Naive B cell (primary cell): ENCODE measurements around the gene INTS6. TPM values are rescaled to one million over a fixed set of nuclear protein-coding genes. Genes with fewer than 3 reads are reported as not detected.

Experiments used
- ATAC-seq, 2 donors: fragments of 150-1000 bp; cut with Tn5 transposase; 2 replicates each; pipeline ENCODE4 v1.10.0; 2021; ENCODE audit warnings: low read depth in 2 of 2, mild to moderate bottlenecking in 2 of 2, moderate library complexity in 2 of 2
- DNase-seq: peaks from one replicate; pipeline ENCODE4 v3.0.0; 2022
- H3K27ac Mint-ChIP-seq, 6 donors: one replicate each; pipeline ENCODE4 v1.8.0; 2020 to 2022; ENCODE audit warnings: mild to moderate bottlenecking in 6 of 6, mixed read lengths in 6 of 6, moderate library complexity in 5 of 6, inconsistent platforms in 2 of 6
- H3K27me3 Mint-ChIP-seq, 3 donors: one replicate each; pipeline ENCODE4 v1.8.0; 2021 to 2022; ENCODE audit warnings: mixed read lengths in 3 of 3, mild to moderate bottlenecking in 1 of 3
- H3K36me3 Mint-ChIP-seq, 2 donors: one replicate each; pipeline ENCODE4 v1.8.0; 2020 to 2022; ENCODE audit warnings: mixed read lengths in 2 of 2, inconsistent platforms in 1 of 2, mild to moderate bottlenecking in 1 of 2
- H3K4me1 Mint-ChIP-seq, 3 donors: one replicate each; pipeline ENCODE4 v1.8.0; 2020 to 2022; ENCODE audit warnings: mixed read lengths in 3 of 3, inconsistent platforms in 1 of 3, mild to moderate bottlenecking in 1 of 3, moderate library complexity in 1 of 3
- H3K4me3 Mint-ChIP-seq, 8 donors: one replicate each; pipeline ENCODE4 v1.8.0; 2020 to 2022; ENCODE audit warnings: mild to moderate bottlenecking in 8 of 8, mixed read lengths in 8 of 8, moderate library complexity in 8 of 8, inconsistent platforms in 2 of 8
- H3K9me3 Mint-ChIP-seq, 7 donors: one replicate each; pipeline ENCODE4 v1.8.0; 2020 to 2022; ENCODE audit warnings: mixed read lengths in 7 of 7, mild to moderate bottlenecking in 5 of 7, inconsistent platforms in 2 of 7, moderate library complexity in 1 of 7
- polyA plus RNA-seq, 6 donors: library from polyadenylated mRNA; unstranded; fragments of 300-500 nt; fragmentation: Illumina TruSeq; gene quantifications; one replicate each; pipeline ENCODE4 v1.2.3, GENCODE V29; 2021; ENCODE audit warnings: low read depth in 6 of 6

The INTS6 gene
- polyA plus RNA-seq, 6 donors from 2014 or later = 20.6 to 33.5 (median 26.7) TPM

- Mint-ChIP-seq H3K27ac (peak overlapping the region; percentile 97 to 99 (median 97)), H3K27me3 (no peaks in the 10 kb centered on the region), H3K9me3 (peaks cover 0 to 1% (median 0%) of the 10 kb centered on the region in 7 donors), H3K4me1 (peaks cover 32 to 46% (median 37%) of the 10 kb centered on the region in 3 donors), H3K4me3 (peak overlapping the region; percentile 87 to 98 (median 96)), H3K36me3 (peaks cover 9 to 16% of the 10 kb centered on the region in 2 donors)
- DNase-seq (peak; percentile 85), ATAC-seq (peak; percentile 27 to 28)
Observed at GRCh38 chr13:51451467-51452360, 1.1 kb downstream of the INTS6 start.

DNA sequence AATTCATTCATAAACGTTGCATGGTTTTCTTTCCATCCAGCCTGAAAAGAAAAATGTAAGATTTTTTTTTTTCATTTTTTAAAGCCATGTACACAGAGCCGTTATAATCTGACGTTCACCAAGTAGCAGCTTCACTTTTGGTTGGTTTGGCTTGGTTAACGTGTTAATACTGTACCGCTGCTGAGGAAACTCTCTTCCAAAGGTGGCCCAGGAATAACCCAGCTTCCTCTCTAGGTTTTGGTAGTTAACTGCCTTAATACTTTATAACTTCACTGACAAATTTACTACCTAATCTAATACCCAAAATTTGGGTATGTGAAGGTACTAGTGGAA lies 1.7 kb downstream of the INTS6 start:
- Mint-ChIP-seq H3K9me3 (peaks cover 0 to 1% (median 0%) of the 10 kb centered on the region in 7 donors), H3K27ac (peak overlapping the region; percentile 97 to 99 (median 97)), H3K36me3 (peaks cover 9 to 15% of the 10 kb centered on the region in 2 donors), H3K27me3 (no peaks in the 10 kb centered on the region), H3K4me1 (peaks cover 32 to 44% (median 37%) of the 10 kb centered on the region in 3 donors), H3K4me3 (peak overlapping the region; percentile 87 to 98 (median 95))
- DNase-seq (no peak), ATAC-seq (no peak)

GRCh38 chr13:51449018-51449417 lies 3.8 kb downstream of the INTS6 start:
- Mint-ChIP-seq H3K27ac (peak overlapping the region in 2 of 6 donors; percentile 2 to 68), H3K36me3 (peaks cover 5 to 8% of the 10 kb centered on the region in 2 donors), H3K27me3 (no peaks in the 10 kb centered on the region), H3K9me3 (no peaks in the 10 kb centered on the region), H3K4me3 (peak overlapping the region in 1 of 8 donors; percentile 6), H3K4me1 (peaks cover 16 to 23% (median 20%) of the 10 kb centered on the region in 3 donors)
- no peak for DNase-seq
- no peak for ATAC-seq

GRCh38 chr13:51444922-51445321 lies 7.9 kb downstream of the INTS6 start:
- H3K27ac Mint-ChIP-seq = no peak overlapping the region
- no peaks in the 10 kb centered on the region for H3K27me3 Mint-ChIP-seq
- H3K4me3 Mint-ChIP-seq = no peak overlapping the region
- DNase-seq = no peak
- peaks cover 0 to 5% of the 10 kb centered on the region in 2 donors for H3K36me3 Mint-ChIP-seq
- H3K4me1 Mint-ChIP-seq = peaks cover 0 to 8% (median 8%) of the 10 kb centered on the region in 3 donors
- ATAC-seq = no peak
- no peaks in the 10 kb centered on the region for H3K9me3 Mint-ChIP-seq

DNA sequence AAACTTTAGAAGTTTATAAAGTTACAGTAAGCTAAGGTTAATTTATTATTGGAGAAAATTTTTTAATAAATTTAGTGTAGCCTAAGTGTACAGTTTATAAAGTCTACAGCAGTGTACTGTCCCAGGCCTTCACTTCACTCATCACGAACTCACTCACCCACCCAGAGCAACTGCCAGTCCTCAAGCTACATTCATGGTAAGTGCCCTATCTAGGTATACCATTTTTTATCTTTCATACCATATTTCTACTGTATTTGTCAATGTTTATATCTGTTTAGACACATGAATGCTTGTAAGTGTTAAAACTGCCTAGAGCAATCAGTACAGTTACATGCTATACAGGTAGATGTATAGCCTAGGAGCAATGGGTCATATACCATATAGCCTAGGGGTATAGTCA lies 12.5 kb downstream of the INTS6 start:
- no peaks in the 10 kb centered on the region for H3K27me3 Mint-ChIP-seq
- no peak overlapping the region for H3K4me3 Mint-ChIP-seq
- no peak for ATAC-seq
- no peaks in the 10 kb centered on the region for H3K9me3 Mint-ChIP-seq
- no peaks in the 10 kb centered on the region for H3K36me3 Mint-ChIP-seq
- DNase-seq = no peak
- no peak overlapping the region for H3K27ac Mint-ChIP-seq
- H3K4me1 Mint-ChIP-seq = peaks cover 3 to 6% (median 4%) of the 10 kb centered on the region in 3 donors

DNA sequence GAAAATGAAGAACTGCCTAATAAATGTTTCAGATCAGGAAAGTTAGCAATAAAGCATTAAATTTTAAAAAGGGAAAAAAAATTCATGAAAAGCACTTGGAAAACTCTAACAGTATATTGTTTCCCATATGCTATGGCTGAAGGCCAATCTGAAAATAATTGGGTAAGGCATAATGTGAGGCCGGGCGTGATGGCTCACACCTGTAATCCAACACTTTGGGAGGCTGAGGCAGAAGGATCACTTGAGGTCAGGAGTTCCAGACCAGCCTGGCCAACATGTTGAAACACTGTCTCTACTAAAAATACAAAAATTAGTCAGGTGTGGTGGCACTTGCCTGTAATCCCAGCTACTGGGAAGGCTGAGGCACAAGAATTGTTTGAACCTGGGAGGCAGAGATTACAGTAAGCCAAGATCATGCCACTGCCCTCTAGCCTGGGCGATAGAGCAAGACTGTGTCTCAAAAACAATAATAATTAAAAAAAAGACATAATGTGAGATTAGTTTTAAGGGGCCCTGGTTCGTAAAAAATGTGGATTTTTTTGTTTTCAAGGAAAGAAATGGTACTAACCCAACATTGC lies 15.2 kb downstream of the INTS6 start:
- Mint-ChIP-seq H3K36me3 (no peaks in the 10 kb centered on the region), H3K4me1 (peaks cover 0 to 6% (median 4%) of the 10 kb centered on the region in 3 donors), H3K9me3 (no peaks in the 10 kb centered on the region), H3K4me3 (no peak overlapping the region), H3K27ac (peak overlapping the region in 3 of 6 donors; percentile 7 to 64 (median 39)), H3K27me3 (no peaks in the 10 kb centered on the region)
- ATAC-seq (no peak), DNase-seq (no peak)

DNA sequence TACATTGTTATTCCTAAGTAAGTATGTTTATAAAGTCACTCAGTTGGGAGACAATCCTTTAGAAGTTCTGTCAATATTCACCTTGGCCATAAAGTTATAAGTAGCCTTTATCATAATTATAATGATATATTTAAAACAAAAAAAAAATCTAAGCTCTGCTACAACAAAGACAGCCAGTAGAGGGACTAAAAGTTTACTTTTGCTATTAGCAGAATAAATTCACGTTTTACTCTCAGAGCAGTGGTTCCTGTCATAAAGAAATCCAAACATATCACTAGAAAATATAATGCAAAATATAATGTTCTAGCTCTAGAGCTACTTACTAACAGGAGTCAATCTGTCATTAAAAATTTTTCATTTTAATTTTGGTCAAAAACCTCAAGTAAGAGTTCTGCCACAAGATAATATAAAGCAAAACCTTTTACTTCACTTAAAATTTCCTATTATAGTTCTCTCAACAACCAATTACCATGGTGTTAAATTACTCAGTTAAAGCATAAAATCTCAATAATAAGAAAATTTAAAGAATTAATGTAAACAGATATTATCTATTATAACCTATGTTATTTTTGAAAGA lies 17.7 kb downstream of the INTS6 start:
- H3K27ac Mint-ChIP-seq = no peak overlapping the region
- peak; percentile 28 to 43 for ATAC-seq
- DNase-seq = peak; percentile 27

DNA sequence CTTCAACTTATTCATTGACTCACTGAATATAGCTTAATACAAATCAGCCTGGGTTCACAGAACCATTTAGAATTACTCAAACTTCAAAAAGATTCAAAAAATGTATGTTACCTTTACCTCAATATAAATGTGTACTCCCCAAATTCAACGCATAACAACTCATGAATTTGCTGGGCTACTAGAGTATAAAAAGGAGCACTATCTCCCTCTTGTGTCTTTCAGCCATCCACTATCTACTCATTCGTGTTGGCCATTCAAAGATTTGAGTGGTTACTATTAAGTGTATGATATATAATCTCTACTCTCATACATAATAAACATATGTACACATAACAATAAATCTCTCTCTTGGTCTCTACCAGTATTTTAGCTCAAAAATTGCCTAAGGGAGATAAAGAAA lies 20.3 kb downstream of the INTS6 start:
- Mint-ChIP-seq H3K9me3 (no peaks in the 10 kb centered on the region), H3K36me3 (peaks cover 0 to 4% of the 10 kb centered on the region in 2 donors), H3K27ac (peak overlapping the region in 2 of 6 donors; percentile 28 to 30), H3K27me3 (no peaks in the 10 kb centered on the region), H3K4me3 (no peak overlapping the region), H3K4me1 (peaks cover 4 to 9% (median 8%) of the 10 kb centered on the region in 3 donors)
- ATAC-seq = no peak
- DNase-seq = no peak

More for the DNA sequence above, 17.7 kb downstream of the INTS6 start:
- Mint-ChIP-seq H3K9me3 (no peaks in the 10 kb centered on the region), H3K27me3 (no peaks in the 10 kb centered on the region), H3K4me1 (peaks cover 4 to 6% (median 4%) of the 10 kb centered on the region in 3 donors), H3K36me3 (no peaks in the 10 kb centered on the region), H3K4me3 (no peak overlapping the region)

GRCh38 chr13:51426982-51427381 lies 25.9 kb downstream of the INTS6 start:
- H3K4me1 Mint-ChIP-seq = peaks cover 30 to 42% (median 33%) of the 10 kb centered on the region in 3 donors
- peaks cover 0 to 15% of the 10 kb centered on the region in 2 donors for H3K36me3 Mint-ChIP-seq
- H3K27ac Mint-ChIP-seq = no peak overlapping the region
- no peak overlapping the region for H3K4me3 Mint-ChIP-seq
- no peaks in the 10 kb centered on the region for H3K27me3 Mint-ChIP-seq
- DNase-seq (no peak), ATAC-seq (no peak)
- H3K9me3 Mint-ChIP-seq = no peaks in the 10 kb centered on the region

DNA sequence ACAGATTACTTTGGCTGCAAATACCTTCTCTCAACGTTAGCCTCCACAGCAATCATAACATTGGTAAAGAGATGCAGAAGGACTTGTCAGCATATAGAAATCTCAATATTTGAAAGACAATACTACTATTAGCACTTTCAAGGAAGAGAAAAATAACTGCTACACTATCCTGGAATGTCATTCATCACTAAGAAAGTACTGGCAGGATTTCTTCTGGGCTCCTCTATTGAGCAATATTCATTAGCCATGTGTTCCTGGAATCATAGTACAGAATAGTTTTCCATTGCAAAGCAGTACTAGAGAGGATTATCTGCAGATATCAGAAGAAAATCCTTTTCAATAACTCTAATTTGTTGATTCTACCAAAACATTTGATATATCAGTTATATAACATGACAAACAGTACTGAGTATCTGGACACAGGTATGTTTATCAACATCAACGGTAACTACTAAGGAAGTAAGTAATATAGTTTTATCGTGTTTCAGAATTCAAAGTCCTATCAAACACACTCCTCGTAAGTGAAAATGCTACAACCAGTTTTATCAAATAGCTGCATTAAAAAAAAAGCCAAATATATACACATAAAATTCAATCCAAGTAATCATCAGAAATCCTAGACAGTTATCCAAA lies 27.3 kb downstream of the INTS6 start:
- no peaks in the 10 kb centered on the region for H3K27me3 Mint-ChIP-seq
- H3K27ac Mint-ChIP-seq = peak overlapping the region in 1 of 6 donors; percentile 15
- no peak for DNase-seq
- peaks cover 0 to 15% of the 10 kb centered on the region in 2 donors for H3K36me3 Mint-ChIP-seq
- peaks cover 38 to 52% (median 44%) of the 10 kb centered on the region in 3 donors for H3K4me1 Mint-ChIP-seq
- no peak overlapping the region for H3K4me3 Mint-ChIP-seq
- ATAC-seq = no peak
- no peaks in the 10 kb centered on the region for H3K9me3 Mint-ChIP-seq

DNA sequence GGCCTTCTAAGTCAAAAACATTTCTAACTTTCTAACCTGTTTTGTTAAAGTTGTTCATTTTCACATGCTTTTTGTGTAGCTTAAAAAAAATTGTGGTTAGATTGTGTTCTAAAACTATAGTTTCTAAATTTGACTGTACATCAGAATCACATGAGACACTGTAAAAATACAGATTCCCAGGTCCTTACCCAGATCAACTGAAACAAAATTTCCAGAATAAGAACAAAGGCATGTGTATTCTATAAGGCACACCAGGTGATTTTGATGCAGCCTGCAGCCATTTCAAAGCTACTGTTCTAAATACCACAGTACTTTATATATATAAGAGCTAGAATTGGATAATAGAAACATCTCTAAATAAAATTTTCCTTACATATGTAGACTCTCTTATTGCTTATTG lies 29.1 kb downstream of the INTS6 start:
- H3K4me3 Mint-ChIP-seq = no peak overlapping the region
- ATAC-seq = no peak
- H3K9me3 Mint-ChIP-seq = no peaks in the 10 kb centered on the region
- no peaks in the 10 kb centered on the region for H3K27me3 Mint-ChIP-seq
- H3K4me1 Mint-ChIP-seq = peaks cover 47 to 65% (median 57%) of the 10 kb centered on the region in 3 donors
- H3K27ac Mint-ChIP-seq = no peak overlapping the region
- peaks cover 0 to 15% of the 10 kb centered on the region in 2 donors for H3K36me3 Mint-ChIP-seq
- DNase-seq = no peak

GRCh38 chr13:51422484-51422883 lies 30.4 kb downstream of the INTS6 start:
- peak overlapping the region in 2 of 8 donors; percentile 22 to 44 for H3K4me3 Mint-ChIP-seq
- ATAC-seq = no peak

More at GRCh38 chr13:51422484-51422883, 30.4 kb downstream of the INTS6 start:
- no peaks in the 10 kb centered on the region for H3K9me3 Mint-ChIP-seq
- peaks cover 0 to 10% of the 10 kb centered on the region in 2 donors for H3K36me3 Mint-ChIP-seq
- H3K27ac Mint-ChIP-seq = peak overlapping the region in 4 of 6 donors; percentile 1 to 61 (median 12)
- no peak for DNase-seq
- peaks cover 46 to 66% (median 61%) of the 10 kb centered on the region in 3 donors for H3K4me1 Mint-ChIP-seq
- no peaks in the 10 kb centered on the region for H3K27me3 Mint-ChIP-seq
